ENCODE results near the gene EXD2. TPM values are rescaled to one million over a fixed set of nuclear protein-coding genes. Genes with fewer than 3 reads are reported as not detected.

Gene EXD2
- total and polyA plus RNA-seq, 2 of the 13 experiments (the other 11 are each of a cell fraction or from before 2014, with no cell fraction given), result 9.5 to 15.1 TPM

DNA sequence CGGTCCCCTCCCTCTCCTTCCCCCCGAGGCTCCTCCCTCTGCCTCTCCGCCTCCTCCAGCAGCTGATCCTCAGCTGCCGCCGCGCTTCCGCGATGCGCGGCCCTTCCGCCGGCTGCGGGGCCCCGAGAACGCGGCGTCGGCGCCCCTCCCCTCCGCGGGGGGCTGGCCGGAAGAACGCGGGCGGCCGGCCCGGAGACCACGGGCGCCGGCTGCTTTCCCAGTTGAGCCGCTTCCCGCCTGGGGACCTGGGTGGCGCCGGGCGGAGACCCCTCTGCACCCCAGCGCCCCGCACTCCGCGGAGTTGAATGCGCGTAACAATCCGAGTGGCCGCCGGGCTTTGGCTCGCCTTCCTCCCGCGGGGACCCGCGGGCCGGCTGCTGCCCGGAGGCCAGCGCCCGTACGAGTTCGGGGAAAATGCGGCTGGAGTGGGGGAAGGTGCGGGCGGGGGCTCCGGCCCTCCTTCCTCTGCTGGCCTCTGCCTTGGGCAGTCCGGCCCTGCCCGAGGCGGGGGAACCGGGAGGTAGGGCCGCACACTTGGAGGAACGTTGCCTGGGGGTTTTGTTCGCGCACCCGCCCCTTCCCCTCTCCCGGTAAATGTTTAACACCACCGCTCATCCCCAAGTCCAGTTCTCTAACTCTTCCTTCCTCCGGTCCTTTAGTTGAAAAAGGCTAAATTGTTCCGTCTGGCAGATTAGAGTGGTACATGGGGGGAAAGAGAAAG lies 38.0 kb upstream of the EXD2 start (continued):
- TF ChIP-seq ZNF749 (CRISPR knock-in tag; IDR thresholded peaks at IDR 0.05; ENCODE audit: borderline replicate concordance) (no peak; the same call in 1 of the 2 replicates), ZNF674 (CRISPR knock-in tag; IDR thresholded peaks at IDR 0.05; ENCODE audit: low read depth) (no peak), MATR3 (CRISPR knock-in tag; IDR thresholded peaks at IDR 0.05) (no peak), MEIS1 (CRISPR knock-in tag; IDR thresholded peaks at IDR 0.05; ENCODE audit: borderline replicate concordance) (no peak), HMGA1 (CRISPR knock-in tag; conservative IDR thresholded peaks at IDR 0.05) (no peak), ZFX (CRISPR knock-in tag; IDR thresholded peaks at IDR 0.05; ENCODE audit: low read depth) (peak; percentile 71), SMYD3 (CRISPR knock-in tag; IDR thresholded peaks at IDR 0.05) (no peak), BRD4 (CRISPR knock-in tag; IDR thresholded peaks at IDR 0.05) (no peak), MAF1 (CRISPR knock-in tag; IDR thresholded peaks at IDR 0.05; ENCODE audit: borderline replicate concordance) (no peak), ZBTB38 (CRISPR knock-in tag; IDR thresholded peaks at IDR 0.05) (0 out of 2 replicates have a peak, but pooled peaks have one; percentile 42), YEATS4 (CRISPR knock-in tag; IDR thresholded peaks at IDR 0.05; ENCODE audit: borderline replicate concordance) (no peak), ZNF329 (CRISPR knock-in tag; IDR thresholded peaks at IDR 0.05; ENCODE audit: low read depth) (no peak)
- TF ChIP-seq, protein P1, sequence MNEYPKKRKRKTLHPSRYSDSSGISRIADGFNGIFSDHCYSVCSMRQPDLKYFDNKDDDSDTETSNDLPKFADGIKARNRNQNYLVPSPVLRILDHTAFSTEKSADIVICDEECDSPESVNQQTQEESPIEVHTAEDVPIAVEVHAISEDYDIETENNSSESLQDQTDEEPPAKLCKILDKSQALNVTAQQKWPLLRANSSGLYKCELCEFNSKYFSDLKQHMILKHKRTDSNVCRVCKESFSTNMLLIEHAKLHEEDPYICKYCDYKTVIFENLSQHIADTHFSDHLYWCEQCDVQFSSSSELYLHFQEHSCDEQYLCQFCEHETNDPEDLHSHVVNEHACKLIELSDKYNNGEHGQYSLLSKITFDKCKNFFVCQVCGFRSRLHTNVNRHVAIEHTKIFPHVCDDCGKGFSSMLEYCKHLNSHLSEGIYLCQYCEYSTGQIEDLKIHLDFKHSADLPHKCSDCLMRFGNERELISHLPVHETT (CRISPR knock-in tag; conservative IDR thresholded peaks at IDR 0.05), result peak; percentile 87; the same call in 1 of the 2 replicates
- TF ChIP-seq, protein P2, sequence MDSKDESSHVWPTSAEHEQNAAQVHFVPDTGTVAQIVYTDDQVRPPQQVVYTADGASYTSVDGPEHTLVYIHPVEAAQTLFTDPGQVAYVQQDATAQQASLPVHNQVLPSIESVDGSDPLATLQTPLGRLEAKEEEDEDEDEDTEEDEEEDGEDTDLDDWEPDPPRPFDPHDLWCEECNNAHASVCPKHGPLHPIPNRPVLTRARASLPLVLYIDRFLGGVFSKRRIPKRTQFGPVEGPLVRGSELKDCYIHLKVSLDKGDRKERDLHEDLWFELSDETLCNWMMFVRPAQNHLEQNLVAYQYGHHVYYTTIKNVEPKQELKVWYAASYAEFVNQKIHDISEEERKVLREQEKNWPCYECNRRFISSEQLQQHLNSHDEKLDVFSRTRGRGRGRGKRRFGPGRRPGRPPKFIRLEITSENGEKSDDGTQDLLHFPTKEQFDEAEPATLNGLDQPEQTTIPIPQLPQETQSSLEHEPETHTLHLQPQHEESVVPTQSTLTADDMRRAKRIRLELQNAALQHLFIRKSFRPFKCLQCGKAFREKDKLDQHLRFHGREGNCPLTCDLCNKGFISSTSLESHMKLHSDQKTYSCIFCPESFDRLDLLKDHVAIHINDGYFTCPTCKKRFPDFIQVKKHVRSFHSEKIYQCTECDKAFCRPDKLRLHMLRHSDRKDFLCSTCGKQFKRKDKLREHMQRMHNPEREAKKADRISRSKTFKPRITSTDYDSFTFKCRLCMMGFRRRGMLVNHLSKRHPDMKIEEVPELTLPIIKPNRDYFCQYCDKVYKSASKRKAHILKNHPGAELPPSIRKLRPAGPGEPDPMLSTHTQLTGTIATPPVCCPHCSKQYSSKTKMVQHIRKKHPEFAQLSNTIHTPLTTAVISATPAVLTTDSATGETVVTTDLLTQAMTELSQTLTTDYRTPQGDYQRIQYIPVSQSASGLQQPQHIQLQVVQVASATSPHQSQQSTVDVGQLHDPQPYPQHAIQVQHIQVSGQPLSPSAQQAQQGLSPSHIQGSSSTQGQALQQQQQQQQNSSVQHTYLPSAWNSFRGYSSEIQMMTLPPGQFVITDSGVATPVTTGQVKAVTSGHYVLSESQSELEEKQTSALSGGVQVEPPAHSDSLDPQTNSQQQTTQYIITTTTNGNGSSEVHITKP (CRISPR knock-in tag; IDR thresholded peaks at IDR 0.05; ENCODE audit: low read depth), result no peak
- TF ChIP-seq, protein P3, sequence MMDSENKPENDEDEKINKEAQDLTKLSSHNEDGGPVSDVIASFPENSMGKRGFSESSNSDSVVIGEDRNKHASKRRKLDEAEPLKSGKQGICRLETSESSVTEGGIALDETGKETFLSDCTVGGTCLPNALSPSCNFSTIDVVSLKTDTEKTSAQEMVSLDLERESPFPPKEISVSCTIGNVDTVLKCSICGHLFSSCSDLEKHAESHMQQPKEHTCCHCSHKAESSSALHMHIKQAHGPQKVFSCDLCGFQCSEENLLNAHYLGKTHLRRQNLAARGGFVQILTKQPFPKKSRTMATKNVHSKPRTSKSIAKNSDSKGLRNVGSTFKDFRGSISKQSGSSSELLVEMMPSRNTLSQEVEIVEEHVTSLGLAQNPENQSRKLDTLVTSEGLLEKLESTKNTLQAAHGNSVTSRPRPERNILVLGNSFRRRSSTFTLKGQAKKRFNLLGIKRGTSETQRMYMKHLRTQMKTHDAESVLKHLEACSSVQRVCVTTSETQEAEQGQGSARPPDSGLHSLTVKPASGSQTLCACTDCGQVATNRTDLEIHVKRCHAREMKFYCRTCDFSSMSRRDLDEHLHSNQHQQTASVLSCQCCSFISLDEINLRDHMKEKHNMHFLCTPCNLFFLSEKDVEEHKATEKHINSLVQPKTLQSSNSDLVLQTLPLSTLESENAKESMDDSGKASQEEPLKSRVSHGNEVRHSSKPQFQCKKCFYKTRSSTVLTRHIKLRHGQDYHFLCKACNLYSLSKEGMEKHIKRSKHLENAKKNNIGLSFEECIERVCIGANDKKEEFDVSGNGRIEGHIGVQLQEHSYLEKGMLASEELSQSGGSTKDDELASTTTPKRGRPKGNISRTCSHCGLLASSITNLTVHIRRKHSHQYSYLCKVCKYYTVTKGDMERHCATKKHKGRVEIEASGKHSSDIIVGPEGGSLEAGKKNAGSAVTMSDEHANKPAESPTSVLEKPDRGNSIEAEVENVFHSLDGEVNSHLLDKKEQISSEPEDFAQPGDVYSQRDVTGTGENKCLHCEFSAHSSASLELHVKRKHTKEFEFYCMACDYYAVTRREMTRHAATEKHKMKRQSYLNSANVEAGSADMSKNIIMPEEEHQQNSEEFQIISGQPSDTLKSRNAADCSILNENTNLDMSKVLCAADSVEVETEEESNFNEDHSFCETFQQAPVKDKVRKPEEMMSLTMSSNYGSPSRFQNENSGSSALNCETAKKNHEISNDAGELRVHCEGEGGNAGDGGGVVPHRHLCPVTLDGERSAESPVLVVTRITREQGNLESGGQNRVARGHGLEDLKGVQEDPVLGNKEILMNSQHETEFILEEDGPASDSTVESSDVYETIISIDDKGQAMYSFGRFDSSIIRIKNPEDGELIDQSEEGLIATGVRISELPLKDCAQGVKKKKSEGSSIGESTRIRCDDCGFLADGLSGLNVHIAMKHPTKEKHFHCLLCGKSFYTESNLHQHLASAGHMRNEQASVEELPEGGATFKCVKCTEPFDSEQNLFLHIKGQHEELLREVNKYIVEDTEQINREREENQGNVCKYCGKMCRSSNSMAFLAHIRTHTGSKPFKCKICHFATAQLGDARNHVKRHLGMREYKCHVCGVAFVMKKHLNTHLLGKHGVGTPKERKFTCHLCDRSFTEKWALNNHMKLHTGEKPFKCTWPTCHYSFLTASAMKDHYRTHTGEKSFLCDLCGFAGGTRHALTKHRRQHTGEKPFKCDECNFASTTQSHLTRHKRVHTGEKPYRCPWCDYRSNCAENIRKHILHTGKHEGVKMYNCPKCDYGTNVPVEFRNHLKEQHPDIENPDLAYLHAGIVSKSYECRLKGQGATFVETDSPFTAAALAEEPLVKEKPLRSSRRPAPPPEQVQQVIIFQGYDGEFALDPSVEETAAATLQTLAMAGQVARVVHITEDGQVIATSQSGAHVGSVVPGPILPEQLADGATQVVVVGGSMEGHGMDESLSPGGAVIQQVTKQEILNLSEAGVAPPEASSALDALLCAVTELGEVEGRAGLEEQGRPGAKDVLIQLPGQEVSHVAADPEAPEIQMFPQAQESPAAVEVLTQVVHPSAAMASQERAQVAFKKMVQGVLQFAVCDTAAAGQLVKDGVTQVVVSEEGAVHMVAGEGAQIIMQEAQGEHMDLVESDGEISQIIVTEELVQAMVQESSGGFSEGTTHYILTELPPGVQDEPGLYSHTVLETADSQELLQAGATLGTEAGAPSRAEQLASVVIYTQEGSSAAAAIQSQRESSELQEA (CRISPR knock-in tag; IDR thresholded peaks at IDR 0.05; ENCODE audit: not compliant biosample characterization), result peak; percentile 65
- TF ChIP-seq, protein P4, sequence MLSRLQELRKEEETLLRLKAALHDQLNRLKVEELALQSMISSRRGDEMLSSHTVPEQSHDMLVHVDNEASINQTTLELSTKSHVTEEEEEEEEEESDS (CRISPR knock-in tag; IDR thresholded peaks at IDR 0.05; ENCODE audit: borderline replicate concordance), result no peak

Measured in HepG2 (cell line).